GM19025 (cell line): ENCODE results near the gene PALD1.

Experiments used
- ATAC-seq: cut with Tn5 transposase; IDR thresholded peaks from one replicate; pipeline ENCODE4 v1.9.1; 2021; ENCODE audit warnings: mild to moderate bottlenecking, low read depth, moderate library complexity; ENCODE audit not compliant: unreplicated experiment

The PALD1 gene

GRCh38 chr10:70586348-70586930, 107.9 kb downstream of the PALD1 start:
- ATAC-seq = no peak

- ATAC-seq = no peak
Observed at GRCh38 chr10:70587045-70587658, 108.6 kb downstream of the PALD1 start.

GRCh38 chr10:70588255-70588654, 109.7 kb downstream of the PALD1 start:
- no peak for ATAC-seq

GRCh38 chr10:70588859-70589570, 110.4 kb downstream of the PALD1 start:
- no peak for ATAC-seq

GRCh38 chr10:70589762-70590654, 111.4 kb downstream of the PALD1 start:
- ATAC-seq = no peak

- no peak for ATAC-seq
Observed at GRCh38 chr10:70590655-70591416, 112.3 kb downstream of the PALD1 start.

- no peak for ATAC-seq
Observed at GRCh38 chr10:70592186-70592735, 113.7 kb downstream of the PALD1 start.

- ATAC-seq = no peak
Observed at GRCh38 chr10:70592746-70593512, 114.4 kb downstream of the PALD1 start.

GRCh38 chr10:70593513-70593890, 114.9 kb downstream of the PALD1 start:
- no peak for ATAC-seq

GRCh38 chr10:70594161-70594560, 115.6 kb downstream of the PALD1 start:
- no peak for ATAC-seq

GRCh38 chr10:70595566-70596016, 117.0 kb downstream of the PALD1 start:
- no peak for ATAC-seq

- no peak for ATAC-seq
Observed at GRCh38 chr10:70596110-70596798, 117.7 kb downstream of the PALD1 start.

GRCh38 chr10:70596860-70597809, 118.6 kb downstream of the PALD1 start:
- no peak for ATAC-seq

GRCh38 chr10:70597856-70598815, 119.6 kb downstream of the PALD1 start:
- ATAC-seq = no peak

- ATAC-seq = no peak
Observed at GRCh38 chr10:70598857-70599295, 120.3 kb downstream of the PALD1 start.

- no peak for ATAC-seq
Observed at GRCh38 chr10:70599319-70599718, 120.8 kb downstream of the PALD1 start.
